Subcutaneous abdominal adipose tissue (tissue), 5 donors: ENCODE data around the gene LATS1.
"Not testable (repeated sequence)": the region's sequence is repeated elsewhere in the genome, so short reads cannot be mapped to it uniquely, and the experiment has no call there.

Source experiments
- H3K27ac ChIP-seq: one replicate; pipeline ENCODE4 v1.7.0; 2013; ENCODE audit warnings: low read depth, mild to moderate bottlenecking, inconsistent platforms, low read length, moderate library complexity
- H3K27me3 ChIP-seq, 5 donors: one replicate each; pipeline ENCODE4 v1.7.0; 2013; ENCODE audit warnings: low read length in 5 of 5, inconsistent platforms in 1 of 5; ENCODE audit not compliant: control insufficient read depth in 5 of 5, insufficient read depth in 4 of 5
- H3K36me3 ChIP-seq, 5 donors: one replicate each; pipeline ENCODE4 v1.7.0; 2013; ENCODE audit warnings: low read length in 5 of 5; ENCODE audit not compliant: control insufficient read depth in 5 of 5, insufficient read depth in 5 of 5
- H3K4me1 ChIP-seq, 5 donors: one replicate each; pipeline ENCODE4 v1.7.0; 2013; ENCODE audit warnings: low read length in 5 of 5, mild to moderate bottlenecking in 3 of 5, moderate library complexity in 1 of 5; ENCODE audit not compliant: control insufficient read depth in 5 of 5, insufficient read depth in 5 of 5
- H3K4me3 ChIP-seq, 5 donors: one replicate each; pipeline ENCODE4 v1.7.0; 2013; ENCODE audit warnings: low read length in 5 of 5, low read depth in 1 of 5
- H3K9ac ChIP-seq, 5 donors: one replicate each; pipeline ENCODE4 v1.7.0; 2013; ENCODE audit warnings: low read length in 5 of 5, mild to moderate bottlenecking in 4 of 5, moderate library complexity in 3 of 5
- H3K9me3 ChIP-seq, 5 donors: one replicate each; pipeline ENCODE4 v1.7.0; 2013; ENCODE audit warnings: low read length in 5 of 5; ENCODE audit not compliant: control insufficient read depth in 5 of 5
- donor health status: healthy.
- donor health status: healthy.
- donor health status: healthy.
- donor health status: healthy.
- donor health status: healthy.

LATS1 gene

DNA sequence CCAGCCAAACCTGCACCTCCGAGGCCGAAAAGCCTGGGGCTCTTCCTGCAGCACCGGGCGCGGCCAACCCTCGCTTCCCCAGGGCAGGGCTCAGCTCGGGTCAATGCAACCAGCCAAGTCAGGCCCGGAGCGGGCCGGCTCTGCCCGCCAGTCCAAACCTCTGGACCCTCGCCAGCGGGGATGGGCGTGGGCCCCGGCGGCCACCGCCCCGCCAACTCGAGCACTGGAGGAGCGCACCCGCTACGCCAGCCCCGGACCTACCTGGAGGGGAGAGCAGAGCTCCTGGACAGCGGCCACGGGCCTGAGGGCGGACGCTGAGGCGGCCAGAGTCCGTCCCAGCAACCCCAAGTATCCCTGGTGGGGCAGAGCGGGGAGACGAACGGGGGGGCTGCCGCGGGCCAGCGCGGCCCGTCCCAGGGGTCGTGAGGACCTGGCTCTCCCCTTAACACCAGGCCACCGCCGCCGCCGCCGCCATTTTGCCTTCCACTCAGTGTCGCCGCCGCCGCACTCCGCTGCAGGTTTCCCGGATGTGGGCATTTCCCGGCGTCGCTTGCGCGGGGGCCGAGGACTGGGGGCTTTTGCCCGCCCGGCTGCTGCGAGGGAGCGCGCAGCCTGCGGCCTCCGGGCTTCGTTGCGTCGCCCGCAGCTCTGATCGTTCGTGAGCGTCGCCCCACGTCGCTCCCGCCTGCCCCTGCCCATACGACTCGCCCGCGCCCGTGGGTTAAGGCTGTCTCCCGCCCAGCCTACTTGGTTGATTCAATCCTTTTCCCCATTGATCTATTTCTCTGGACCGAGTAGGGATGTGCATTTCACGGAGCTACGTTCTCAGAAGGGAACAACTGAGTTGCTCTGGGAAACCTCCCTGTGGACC, at the start of gene LATS1:
LATS1 (minus strand) TSS at position 514 of the 871 bp plus-strand sequence. CDS start 15,975 bp downstream, outside the sequence.
- peak within 1 kb of the TSS; percentile 97 for H3K27ac ChIP-seq
- H3K9me3 ChIP-seq: no peaks in the 10 kb centered on the region
- no peaks in the 10 kb centered on the region for H3K27me3 ChIP-seq
- H3K9ac ChIP-seq: peak within 1 kb of the TSS; percentile 40 to 97 (median 96)
- H3K4me1 ChIP-seq: peaks cover 0 to 27% (median 24%) of the 10 kb centered on the region in 5 donors
- peaks cover 0 to 2% (median 0%) of the 10 kb centered on the region in 5 donors for H3K36me3 ChIP-seq
- H3K4me3 ChIP-seq: peak within 1 kb of the TSS; percentile 87 to 93 (median 90)

GRCh38 chr6:149766156-149766769, 48.4 kb upstream of the LATS1 start:
- H3K27ac ChIP-seq: peak overlapping the region; percentile 91
- no peak overlapping the region for H3K9ac ChIP-seq
- peaks cover 0 to 4% (median 3%) of the 10 kb centered on the region in 5 donors for H3K9me3 ChIP-seq
- peak overlapping the region in 1 of 5 donors; percentile 4 for H3K4me3 ChIP-seq
- H3K4me1 ChIP-seq: peaks cover 2 to 15% (median 4%) of the 10 kb centered on the region in 5 donors
- H3K36me3 ChIP-seq: peaks cover 0 to 3% (median 0%) of the 10 kb centered on the region in 5 donors
- H3K27me3 ChIP-seq: no peaks in the 10 kb centered on the region

- Histone ChIP-seq H3K36me3 (peaks cover 0 to 11% (median 7%) of the 10 kb centered on the region in 5 donors), H3K27me3 (no peaks in the 10 kb centered on the region), H3K4me3 (no peak overlapping the region), H3K27ac (no peak overlapping the region), H3K9ac (no peak overlapping the region), H3K4me1 (peaks cover 2 to 15% (median 4%) of the 10 kb centered on the region in 5 donors), H3K9me3 (peaks cover 0 to 4% (median 3%) of the 10 kb centered on the region in 5 donors)
These were observed 46.0 kb upstream of the LATS1 start for GRCh38 chr6:149763866-149764265.

- Histone ChIP-seq H3K9ac (no peak overlapping the region), H3K4me3 (no peak overlapping the region), H3K9me3 (peaks cover 0 to 4% (median 3%) of the 10 kb centered on the region in 5 donors), H3K36me3 (peaks cover 0 to 11% (median 7%) of the 10 kb centered on the region in 5 donors), H3K27ac (no peak overlapping the region), H3K4me1 (peaks cover 0 to 9% (median 4%) of the 10 kb centered on the region in 5 donors), H3K27me3 (no peaks in the 10 kb centered on the region)
These were observed 43.5 kb upstream of the LATS1 start for GRCh38 chr6:149761438-149761837.

DNA sequence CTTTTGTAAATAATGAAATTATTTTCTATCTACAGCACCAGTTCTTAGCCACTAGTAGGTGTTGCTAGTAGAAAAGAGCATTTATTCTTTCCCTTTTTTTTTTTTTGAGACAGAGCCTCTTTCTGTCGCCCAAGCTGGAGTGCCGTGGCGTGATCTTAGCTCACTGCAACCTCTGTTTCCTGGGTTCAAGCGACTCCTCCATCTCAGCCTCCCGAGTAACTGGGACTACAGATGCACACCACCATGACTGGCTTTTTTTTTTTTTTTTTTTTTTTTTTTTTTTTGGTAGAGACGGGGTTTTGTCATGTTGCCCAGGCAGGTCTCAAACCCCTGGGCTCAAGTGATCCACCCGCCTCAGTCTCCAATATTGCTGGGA, 38.3 kb upstream of the LATS1 start:
- Histone ChIP-seq H3K27me3 (no peaks in the 10 kb centered on the region), H3K27ac (no peak overlapping the region), H3K9ac (no peak overlapping the region), H3K4me3 (no peak overlapping the region), H3K36me3 (peaks cover 0 to 11% (median 7%) of the 10 kb centered on the region in 5 donors), H3K9me3 (no peaks in the 10 kb centered on the region), H3K4me1 (peaks cover 3 to 19% (median 5%) of the 10 kb centered on the region in 5 donors)

- Histone ChIP-seq H3K4me3 (no peak overlapping the region), H3K27me3 (no peaks in the 10 kb centered on the region), H3K36me3 (peaks cover 0 to 8% (median 6%) of the 10 kb centered on the region in 5 donors), H3K27ac (peak overlapping the region; percentile 15), H3K4me1 (peaks cover 3 to 25% (median 10%) of the 10 kb centered on the region in 5 donors), H3K9me3 (no peaks in the 10 kb centered on the region), H3K9ac (peak overlapping the region in 1 of 5 donors; percentile 11)
These were observed 37.7 kb upstream of the LATS1 start for GRCh38 chr6:149755300-149756260.

DNA sequence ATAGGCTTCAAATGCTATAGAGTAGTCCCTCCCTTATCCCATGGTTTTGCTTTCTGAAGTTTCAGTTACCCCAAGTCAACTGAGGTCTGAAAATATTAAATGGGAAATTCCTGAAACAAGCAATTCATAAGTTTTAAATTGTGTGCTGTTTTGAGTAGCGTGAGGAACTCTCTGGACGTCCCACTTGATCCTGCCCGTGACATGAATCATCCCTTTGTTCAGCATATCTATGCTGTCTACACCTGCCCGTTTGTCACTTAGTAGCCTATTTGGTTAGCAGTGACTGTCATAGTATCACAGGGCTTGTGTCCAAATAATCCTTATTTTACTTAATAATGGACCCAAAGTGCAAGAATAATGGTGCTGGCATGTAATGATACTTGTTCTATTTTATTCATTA, 36.6 kb upstream of the LATS1 start:
- H3K27ac ChIP-seq: no peak overlapping the region
- no peak overlapping the region for H3K9ac ChIP-seq
- H3K27me3 ChIP-seq: no peaks in the 10 kb centered on the region
- no peak overlapping the region for H3K4me3 ChIP-seq
- H3K9me3 ChIP-seq: no peaks in the 10 kb centered on the region
- H3K36me3 ChIP-seq: no peaks in the 10 kb centered on the region
- H3K4me1 ChIP-seq: peaks cover 3 to 33% (median 20%) of the 10 kb centered on the region in 5 donors

GRCh38 chr6:149753374-149753637, 35.4 kb upstream of the LATS1 start:
- H3K9me3 ChIP-seq, H3K36me3 ChIP-seq, H3K9ac ChIP-seq, H3K4me3 ChIP-seq, H3K27me3 ChIP-seq: not testable (repeated sequence)
- peak overlapping the region; percentile 41 for H3K27ac ChIP-seq
- peaks cover 3 to 35% (median 20%) of the 10 kb centered on the region in 5 donors for H3K4me1 ChIP-seq

- peak overlapping the region; percentile 41 for H3K27ac ChIP-seq
These were observed 34.9 kb upstream of the LATS1 start for GRCh38 chr6:149752600-149753373.

More at GRCh38 chr6:149752600-149753373, 34.9 kb upstream of the LATS1 start:
- H3K4me1 ChIP-seq: peaks cover 3 to 35% (median 20%) of the 10 kb centered on the region in 5 donors
- H3K9ac ChIP-seq: no peak overlapping the region
- H3K4me3 ChIP-seq: no peak overlapping the region
- no peaks in the 10 kb centered on the region for H3K9me3 ChIP-seq
- H3K36me3 ChIP-seq: no peaks in the 10 kb centered on the region
- no peaks in the 10 kb centered on the region for H3K27me3 ChIP-seq
